Neuronal stem cell (in vitro differentiated cells): ENCODE measurements around the gene RSKR.
A peak's percentile ranks its signal among the peaks of the same experiment; 100 is the strongest.

Source experiments
- DNase-seq: peaks from one replicate; pipeline ENCODE4 v3.0.0-alpha.2; 2013; ENCODE audit warnings: low spot score
- H2AFZ ChIP-seq: one replicate; pipeline ENCODE4 v1.6.1; 2013; ENCODE audit warnings: mild to moderate bottlenecking, low read length, inconsistent platforms
- H2AK5ac ChIP-seq: 2 replicates; pipeline ENCODE4 v1.6.1; 2013; ENCODE audit warnings: low read depth, mild to moderate bottlenecking, inconsistent platforms, low read length, moderate library complexity, mixed read lengths
- H2BK120ac ChIP-seq: 2 replicates; pipeline ENCODE4 v1.6.1; 2013; ENCODE audit warnings: low read depth, mild to moderate bottlenecking, inconsistent platforms, low read length, moderate library complexity, mixed read lengths
- H2BK12ac ChIP-seq: one replicate; pipeline ENCODE4 v1.6.1; 2013; ENCODE audit warnings: low read length, inconsistent platforms
- H2BK15ac ChIP-seq: 2 replicates; pipeline ENCODE4 v1.6.1; 2013; ENCODE audit warnings: mild to moderate bottlenecking, low read length, inconsistent platforms, mixed read lengths
- H2BK5ac ChIP-seq: one replicate; pipeline ENCODE4 v1.6.1; 2013; ENCODE audit warnings: inconsistent platforms, mild to moderate bottlenecking, low read length, moderate library complexity
- H3K14ac ChIP-seq: one replicate; pipeline ENCODE4 v1.6.1; 2013; ENCODE audit warnings: low read length, inconsistent platforms
- H3K18ac ChIP-seq: 2 replicates; pipeline ENCODE4 v1.6.1; 2013; ENCODE audit warnings: low read length, inconsistent platforms
- H3K23ac ChIP-seq: 2 replicates; pipeline ENCODE4 v1.6.1; 2013; ENCODE audit warnings: low read depth, mild to moderate bottlenecking, mixed read lengths, low read length, inconsistent platforms; ENCODE audit not compliant: poor library complexity
- H3K27ac ChIP-seq: replicated peaks from 3 replicates; pipeline ENCODE4 v1.5.1; 2013; ENCODE audit warnings: low read length, inconsistent platforms
- H3K27me3 ChIP-seq, 3 experiments: 2 replicates each; pipeline ENCODE4 v1.6.1; 2013; ENCODE audit warnings: low read length in 3 of 3, mild to moderate bottlenecking in 2 of 3, inconsistent platforms in 1 of 3, low read depth in 1 of 3, mixed read lengths in 1 of 3, moderate library complexity in 1 of 3; ENCODE audit not compliant: control insufficient read depth in 3 of 3, insufficient read depth in 3 of 3
- H3K36me3 ChIP-seq, 2 donors: replicated peaks in 1 of 2; 2 replicates each; pipeline ENCODE4 v1.6.1; 2013; ENCODE audit warnings: low read length in 2 of 2; ENCODE audit not compliant: control insufficient read depth in 2 of 2, insufficient read depth in 2 of 2
- H3K4ac ChIP-seq: 2 replicates; pipeline ENCODE4 v1.6.1; 2013; ENCODE audit warnings: inconsistent platforms, mild to moderate bottlenecking, low read length, moderate library complexity
- H3K4me1 ChIP-seq, 2 donors: 1 replicate in 1 of 2; 2 replicates in 1 of 2; pipeline ENCODE4 v1.6.1; 2013; ENCODE audit warnings: low read length in 2 of 2, low read depth in 1 of 2; ENCODE audit not compliant: control insufficient read depth in 2 of 2, insufficient read depth in 1 of 2
- H3K4me2 ChIP-seq: one replicate; pipeline ENCODE4 v1.6.1; 2013; ENCODE audit warnings: mild to moderate bottlenecking, low read length, inconsistent platforms; ENCODE audit not compliant: insufficient read depth, poor library complexity, severe bottlenecking
- H3K4me3 ChIP-seq, 2 donors: 2 replicates each; pipeline ENCODE4 v1.5.1; 2013; ENCODE audit warnings: low read length in 2 of 2, mild to moderate bottlenecking in 2 of 2, inconsistent platforms in 1 of 2, moderate library complexity in 1 of 2
- H3K79me1 ChIP-seq: one replicate; pipeline ENCODE4 v1.6.1; 2013; ENCODE audit warnings: low read depth, mild to moderate bottlenecking, inconsistent platforms, low read length, moderate library complexity
- H3K9ac ChIP-seq: one replicate; pipeline ENCODE4 v1.6.1; 2013; ENCODE audit warnings: mild to moderate bottlenecking, low read depth, low read length, inconsistent platforms; ENCODE audit not compliant: poor library complexity
- H3K9me3 ChIP-seq, 2 donors: replicated peaks in 1 of 2; 2 replicates each; pipeline versions ENCODE3 to v1.6.1; 2013; ENCODE audit warnings: low read length in 2 of 2, mild to moderate bottlenecking in 2 of 2, inconsistent platforms in 1 of 2, low read depth in 1 of 2, mixed read lengths in 1 of 2, moderate library complexity in 1 of 2; ENCODE audit not compliant: control insufficient read depth in 2 of 2, insufficient read depth in 1 of 2
- H4K8ac ChIP-seq: one replicate; pipeline ENCODE4 v1.6.1; 2013; ENCODE audit warnings: low read depth, mild to moderate bottlenecking, inconsistent platforms, low read length, moderate library complexity
- H4K91ac ChIP-seq: one replicate; pipeline ENCODE4 v1.6.1; 2013; ENCODE audit warnings: low read length, low read depth, mild to moderate bottlenecking, inconsistent platforms; ENCODE audit not compliant: poor library complexity
- WGBS, 2 donors: extraction: QIAGEN DNeasy Blood & Tissue Kit; methylation state at CpG; one replicate each; pipeline ENCODE4 v1.1.7; 2013; ENCODE audit warnings: missing lambda C conversion rate in 2 of 2, mixed read lengths in 1 of 2; ENCODE audit not compliant: insufficient read length in 2 of 2, insufficient replicate concordance in 1 of 2; ENCODE audit errors: extremely low coverage in 2 of 2; 5-methylcytosine and 5-hydroxymethylcytosine counted together

RSKR gene

DNA sequence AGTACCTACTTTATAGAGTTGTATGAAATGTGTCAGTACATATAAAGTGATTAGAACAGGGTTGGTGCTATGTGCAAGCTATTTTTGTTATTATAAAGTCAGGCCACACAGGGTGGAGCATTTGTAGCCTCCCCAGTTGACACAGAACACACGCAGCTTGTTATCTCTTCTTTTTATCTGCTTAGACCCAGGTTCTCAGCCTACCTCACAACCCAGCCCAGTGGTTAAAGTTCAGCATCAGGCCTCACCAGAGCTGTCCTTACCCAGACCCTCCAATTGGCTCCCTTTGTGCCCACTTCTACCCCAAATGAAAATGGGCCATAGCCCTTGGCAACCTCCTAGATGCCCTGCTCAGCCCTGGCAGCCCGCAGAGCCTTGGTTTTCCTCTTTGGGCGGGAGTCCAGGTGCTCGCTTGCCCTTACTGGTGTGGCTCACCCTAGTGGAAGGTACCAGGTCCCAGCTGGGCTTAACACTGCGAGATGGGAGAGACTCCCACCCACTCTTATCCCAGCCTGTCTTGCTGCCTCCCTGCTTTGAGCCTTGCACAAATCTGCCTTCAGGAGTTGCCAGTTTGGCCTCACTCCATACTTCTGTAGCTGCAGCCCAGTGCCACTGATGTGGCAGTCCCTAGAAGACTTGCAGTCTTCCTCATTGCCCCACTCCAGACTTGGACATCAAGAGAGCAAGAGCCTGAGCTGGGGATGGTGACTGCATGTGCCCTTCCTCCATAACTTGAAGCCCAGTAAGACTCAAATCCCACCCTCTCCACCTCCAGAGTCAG lies 41.5 kb downstream of the RSKR start:
- peaks cover 0 to 9% (median 0%) of the 10 kb centered on the region in 3 experiments for H3K27me3 ChIP-seq
- H2BK15ac ChIP-seq: no peak overlapping the region
- H3K36me3 ChIP-seq: peaks cover 5 to 23% of the 10 kb centered on the region in 2 donors
- no peak overlapping the region for H3K27ac ChIP-seq
- H2AFZ ChIP-seq: peak overlapping the region; percentile 92
- peak overlapping the region; percentile 57 for H2AK5ac ChIP-seq
- peaks cover 2% of the 10 kb centered on the region for H3K79me1 ChIP-seq
- H3K4me3 ChIP-seq: peak overlapping the region; percentile 24 to 70
- no peak overlapping the region for H3K14ac ChIP-seq
- no peak overlapping the region for H3K4ac ChIP-seq
- H3K4me2 ChIP-seq: no peak overlapping the region
- H3K9ac ChIP-seq: no peak overlapping the region
- H3K18ac ChIP-seq: no peak overlapping the region
- peak overlapping the region; percentile 22 for H3K23ac ChIP-seq
- H4K8ac ChIP-seq: no peak overlapping the region
- H2BK5ac ChIP-seq: no peak overlapping the region
- DNase-seq: no peak
- H4K91ac ChIP-seq: no peak overlapping the region
- H3K9me3 ChIP-seq: no peaks in the 10 kb centered on the region
- no CpG with 5 or more reads among the region's 5 CpGs for WGBS, 2 donors
- no peak overlapping the region for H2BK120ac ChIP-seq
- H3K4me1 ChIP-seq: peaks cover 2 to 7% of the 10 kb centered on the region in 2 donors
- no peak overlapping the region for H2BK12ac ChIP-seq

- DNase-seq: peak; percentile 88
- peaks cover 0 to 2% of the 10 kb centered on the region in 2 donors for H3K4me1 ChIP-seq
- H2BK15ac ChIP-seq: no peak within 1 kb of the TSS
- H3K4me3 ChIP-seq: peak within 1 kb of the TSS; percentile 70 to 94
- peaks cover 0 to 9% (median 0%) of the 10 kb centered on the region in 3 experiments for H3K27me3 ChIP-seq
- H3K14ac ChIP-seq: no peak within 1 kb of the TSS
- H2AK5ac ChIP-seq: peak within 1 kb of the TSS; percentile 57
- no peak within 1 kb of the TSS for H2BK12ac ChIP-seq
- peak within 1 kb of the TSS; percentile 86 for H3K4me2 ChIP-seq
- H3K27ac ChIP-seq: no peak within 1 kb of the TSS
- no peaks in the 10 kb centered on the region for H3K9me3 ChIP-seq
- H2AFZ ChIP-seq: peak within 1 kb of the TSS; percentile 92
- H3K36me3 ChIP-seq: peaks cover 0 to 21% of the 10 kb centered on the region in 2 donors
- H2BK120ac ChIP-seq: no peak within 1 kb of the TSS
- WGBS, 2 donors: no CpG with 5 or more reads among the region's 49 CpGs
- peak within 1 kb of the TSS; percentile 6 for H4K8ac ChIP-seq
- no peak within 1 kb of the TSS for H4K91ac ChIP-seq
- peak within 1 kb of the TSS; percentile 83 for H3K23ac ChIP-seq
- H3K4ac ChIP-seq: no peak within 1 kb of the TSS
- H2BK5ac ChIP-seq: no peak within 1 kb of the TSS
- peak within 1 kb of the TSS; percentile 82 for H3K9ac ChIP-seq
- H3K79me1 ChIP-seq: peaks cover 4% of the 10 kb centered on the region
- H3K18ac ChIP-seq: peak within 1 kb of the TSS; percentile 88
Measured at GRCh38 chr17:28571361-28572122, 42.4 kb downstream of the RSKR start, which contains the start of gene PIGS. Gene PIGS, minus strand, starts transcription at chr17:28571524. Its CDS starts 28 bp downstream, at chr17:28571496.

DNA sequence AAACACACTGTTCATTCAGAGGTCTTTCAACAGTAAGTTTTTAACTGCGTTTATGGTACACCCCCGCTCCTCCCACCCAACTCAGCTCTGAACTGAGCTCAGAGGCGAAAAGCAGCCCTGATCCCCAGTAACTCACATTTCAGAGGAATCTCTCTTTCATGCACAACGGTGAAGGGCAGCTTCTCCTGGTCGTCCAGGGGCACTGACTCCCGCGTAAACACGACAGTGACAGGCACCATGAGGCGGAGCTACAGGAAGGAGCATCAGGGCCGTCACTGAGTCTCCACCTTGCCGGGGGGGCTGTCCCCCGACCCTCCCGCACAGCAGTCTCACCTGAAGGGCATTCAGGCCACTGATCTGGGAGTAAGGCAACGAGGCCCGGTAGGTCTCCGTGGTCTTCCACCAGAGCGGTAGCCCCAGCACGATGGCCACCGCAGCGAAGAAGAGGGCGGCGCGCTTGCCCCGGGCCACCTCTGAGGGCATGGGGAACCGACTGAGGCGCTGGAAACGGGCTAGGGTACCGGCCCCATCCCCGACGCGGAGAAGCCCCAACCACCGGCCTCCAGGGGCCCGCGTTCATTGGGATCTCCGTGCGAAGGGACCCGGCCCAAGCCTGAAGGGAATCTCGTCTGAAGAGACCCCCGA lies 43.1 kb downstream of the RSKR start:
- H3K14ac ChIP-seq: no peak overlapping the region
- no peak overlapping the region for H2BK5ac ChIP-seq
- peaks cover 5% of the 10 kb centered on the region for H3K79me1 ChIP-seq
- no peak overlapping the region for H4K91ac ChIP-seq
- H3K18ac ChIP-seq: peak overlapping the region; percentile 88
- no peak overlapping the region for H3K4ac ChIP-seq
- H2BK12ac ChIP-seq: no peak overlapping the region
- peak overlapping the region; percentile 92 for H2AFZ ChIP-seq
- peak overlapping the region; percentile 86 for H3K4me2 ChIP-seq
- peak overlapping the region; percentile 6 for H4K8ac ChIP-seq
- H2BK120ac ChIP-seq: no peak overlapping the region
- WGBS, 2 donors: no CpG with 5 or more reads among the region's 39 CpGs
- H3K27me3 ChIP-seq: peaks cover 0 to 7% (median 0%) of the 10 kb centered on the region in 3 experiments
- no peak overlapping the region for H2BK15ac ChIP-seq
- H3K4me1 ChIP-seq: peaks cover 0 to 2% of the 10 kb centered on the region in 2 donors
- peak overlapping the region; percentile 83 for H3K23ac ChIP-seq
- H3K36me3 ChIP-seq: peaks cover 0 to 21% of the 10 kb centered on the region in 2 donors
- peak overlapping the region; percentile 17 for H2AK5ac ChIP-seq
- H3K4me3 ChIP-seq: peak overlapping the region; percentile 70 to 94
- peak overlapping the region; percentile 82 for H3K9ac ChIP-seq
- H3K9me3 ChIP-seq: no peaks in the 10 kb centered on the region
- H3K27ac ChIP-seq: no peak overlapping the region
- DNase-seq: no peak
